NCI-H146 (cell line): ENCODE data around the gene COL28A1.

Experiments
- DNase-seq: peaks from one replicate; lab custom pipeline; 2025; lab: John Stamatoyannopoulos, UW

The COL28A1 gene

GRCh38 chr7:7464991-7465765 lies 70.5 kb downstream of the COL28A1 start:
- peak; percentile 27 for DNase-seq

GRCh38 chr7:7454000-7454399 lies 81.7 kb downstream of the COL28A1 start:
- no peak for DNase-seq

GRCh38 chr7:7452652-7453051 lies 83.0 kb downstream of the COL28A1 start:
- DNase-seq = no peak

- no peak for DNase-seq
Observed at GRCh38 chr7:7452119-7452518, 83.6 kb downstream of the COL28A1 start.

GRCh38 chr7:7449055-7449454 lies 86.6 kb downstream of the COL28A1 start:
- DNase-seq = no peak

GRCh38 chr7:7446616-7447015 lies 89.1 kb downstream of the COL28A1 start:
- DNase-seq = no peak

GRCh38 chr7:7443806-7444350 lies 91.8 kb downstream of the COL28A1 start:
- DNase-seq = no peak

GRCh38 chr7:7439564-7439963 lies 96.1 kb downstream of the COL28A1 start:
- no peak for DNase-seq

GRCh38 chr7:7438851-7439250 lies 96.8 kb downstream of the COL28A1 start:
- no peak for DNase-seq

GRCh38 chr7:7435978-7436377 lies 99.7 kb downstream of the COL28A1 start:
- DNase-seq = no peak

- DNase-seq = no peak
Observed at GRCh38 chr7:7434329-7434728, 101.3 kb downstream of the COL28A1 start.

- no peak for DNase-seq
Observed at GRCh38 chr7:7433811-7434210, 101.9 kb downstream of the COL28A1 start.

GRCh38 chr7:7432979-7433378 lies 102.7 kb downstream of the COL28A1 start:
- DNase-seq = no peak

GRCh38 chr7:7428806-7429205 lies 106.9 kb downstream of the COL28A1 start:
- no peak for DNase-seq

GRCh38 chr7:7427363-7427762 lies 108.3 kb downstream of the COL28A1 start:
- no peak for DNase-seq

- no peak for DNase-seq
Observed at GRCh38 chr7:7426676-7427075, 109.0 kb downstream of the COL28A1 start.

GRCh38 chr7:7425321-7425720 lies 110.4 kb downstream of the COL28A1 start:
- DNase-seq = no peak

GRCh38 chr7:7424151-7424873 lies 111.4 kb downstream of the COL28A1 start:
- peak; percentile 61 for DNase-seq

- no peak for DNase-seq
Observed at GRCh38 chr7:7422641-7423040, 113.0 kb downstream of the COL28A1 start.

GRCh38 chr7:7421826-7422225 lies 113.8 kb downstream of the COL28A1 start:
- no peak for DNase-seq

- no peak for DNase-seq
Observed at GRCh38 chr7:7418997-7419396, 116.7 kb downstream of the COL28A1 start.

GRCh38 chr7:7417851-7418250 lies 117.8 kb downstream of the COL28A1 start:
- DNase-seq = no peak

GRCh38 chr7:7417414-7417813 lies 118.3 kb downstream of the COL28A1 start:
- no peak for DNase-seq
